NCI-H1694 (cell line): ENCODE data around the gene SEPTIN10.

ENCODE experiments used
- DNase-seq: peaks from one replicate; lab custom pipeline; 2025; lab: John Stamatoyannopoulos, UW

Gene SEPTIN10

DNA sequence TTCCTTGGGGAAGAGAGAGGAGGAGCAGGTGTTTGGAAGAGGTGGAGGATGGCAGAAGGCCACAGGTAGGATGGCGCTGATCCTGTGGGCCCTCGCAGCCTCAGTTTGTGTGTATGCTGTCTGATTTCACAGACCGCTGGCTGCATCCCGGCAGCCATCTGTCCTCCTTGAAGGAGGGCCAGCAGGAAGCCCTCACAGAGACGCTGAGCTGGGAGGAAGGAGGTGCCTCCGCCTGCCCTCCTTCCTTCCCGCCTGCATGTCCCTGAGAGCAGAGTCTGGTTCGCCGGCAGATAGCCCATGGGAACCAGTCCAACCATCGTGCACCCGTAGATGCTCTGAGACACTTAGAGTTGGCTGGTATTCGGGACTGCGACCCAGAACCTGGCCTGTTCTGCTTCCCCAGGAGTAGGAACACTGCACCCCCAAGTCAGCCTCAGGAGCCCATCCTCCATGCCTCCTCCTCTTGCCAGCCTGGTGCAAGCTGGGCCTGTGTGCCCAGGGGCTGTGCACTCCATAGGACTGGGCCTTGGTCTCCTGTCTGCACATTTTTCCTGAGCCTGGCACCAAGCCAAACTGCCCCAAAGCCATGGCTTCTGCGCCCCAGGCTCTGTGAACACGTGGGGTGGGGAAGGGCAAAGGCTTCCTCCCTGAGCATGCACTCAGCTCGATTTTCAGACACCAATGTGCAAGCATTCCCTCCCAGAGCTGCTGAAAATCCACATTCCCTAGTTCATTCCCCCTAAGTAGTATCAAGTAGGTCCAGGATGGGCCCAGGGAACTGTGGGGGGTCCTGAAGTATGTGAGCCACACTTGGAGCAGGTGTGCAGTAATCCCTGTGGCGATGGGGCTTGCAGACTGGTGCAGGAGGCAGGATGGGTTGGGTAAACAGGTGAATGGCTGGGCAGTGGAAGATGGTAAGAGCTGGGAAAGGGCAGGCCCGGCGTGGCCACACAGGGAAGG is 115.6 kb downstream of the SEPTIN10 start:
- DNase-seq: peak; percentile 22

- no peak for DNase-seq
Observed at GRCh38 chr2:109497463-109497862, 116.3 kb downstream of the SEPTIN10 start.

DNA sequence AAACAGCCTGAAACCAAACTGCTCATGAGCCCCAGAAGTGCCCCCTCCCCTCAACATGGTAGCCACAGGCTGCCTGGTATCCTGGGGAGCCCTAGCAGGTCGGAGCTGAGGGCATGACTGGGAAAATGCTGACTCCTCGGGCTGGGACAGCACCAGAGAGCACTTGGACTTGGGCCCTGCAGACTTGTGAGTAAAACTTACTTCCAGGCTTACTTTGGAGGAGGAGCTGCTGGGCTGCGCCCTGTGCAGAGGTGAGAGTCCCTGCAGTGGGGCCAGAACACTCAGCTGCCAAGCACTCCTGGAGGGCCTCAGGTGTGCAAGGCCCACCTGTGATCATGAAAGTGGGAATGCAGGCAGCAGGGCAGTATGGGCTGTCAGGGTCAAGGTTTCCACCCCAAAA is 119.4 kb downstream of the SEPTIN10 start:
- no peak for DNase-seq

DNA sequence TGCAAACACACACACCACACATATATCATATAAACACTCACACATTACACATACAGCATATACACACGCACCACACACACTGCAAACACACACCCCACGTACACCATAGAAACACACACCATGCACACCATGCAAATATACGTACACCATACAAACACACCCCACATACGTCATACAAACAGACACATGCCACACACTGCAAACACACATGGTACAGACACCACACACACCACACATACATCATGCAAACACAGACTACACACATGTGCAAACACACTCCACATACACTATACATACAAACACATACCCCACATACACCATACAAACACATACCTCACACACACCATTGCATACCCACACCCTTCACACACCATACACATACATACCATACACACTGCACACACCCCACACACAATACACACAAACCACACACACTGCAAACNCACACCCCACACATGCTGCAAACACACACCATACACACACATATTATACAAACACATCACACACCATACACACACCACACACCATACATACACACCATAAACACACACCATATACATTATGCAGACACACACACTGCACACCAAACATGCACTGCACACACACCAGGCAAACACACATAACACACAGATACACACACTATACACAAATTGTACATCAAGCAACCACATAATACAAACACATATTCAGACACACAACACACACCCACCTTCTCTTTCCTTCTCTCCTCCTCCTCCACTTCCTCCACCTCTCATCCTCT is 120.4 kb downstream of the SEPTIN10 start:
- DNase-seq: no peak
